HG02798 (cell line): ENCODE measurements around the gene NEUROD4.

Source experiments
- ATAC-seq: cut with Tn5 transposase; IDR thresholded peaks from one replicate; pipeline ENCODE4 v1.9.1; 2021; ENCODE audit warnings: mild to moderate bottlenecking; ENCODE audit not compliant: unreplicated experiment, poor library complexity

Gene NEUROD4

GRCh38 chr12:54996205-54996604 is 23.6 kb upstream of the NEUROD4 start:
- ATAC-seq = no peak

- ATAC-seq = no peak
These were observed 21.7 kb upstream of the NEUROD4 start for GRCh38 chr12:54997929-54998522.

- no peak for ATAC-seq
These were observed 20.7 kb upstream of the NEUROD4 start for GRCh38 chr12:54998958-54999510.

GRCh38 chr12:55001198-55001868 is 18.4 kb upstream of the NEUROD4 start:
- no peak for ATAC-seq

GRCh38 chr12:55002355-55002754 is 17.4 kb upstream of the NEUROD4 start:
- no peak for ATAC-seq

DNA sequence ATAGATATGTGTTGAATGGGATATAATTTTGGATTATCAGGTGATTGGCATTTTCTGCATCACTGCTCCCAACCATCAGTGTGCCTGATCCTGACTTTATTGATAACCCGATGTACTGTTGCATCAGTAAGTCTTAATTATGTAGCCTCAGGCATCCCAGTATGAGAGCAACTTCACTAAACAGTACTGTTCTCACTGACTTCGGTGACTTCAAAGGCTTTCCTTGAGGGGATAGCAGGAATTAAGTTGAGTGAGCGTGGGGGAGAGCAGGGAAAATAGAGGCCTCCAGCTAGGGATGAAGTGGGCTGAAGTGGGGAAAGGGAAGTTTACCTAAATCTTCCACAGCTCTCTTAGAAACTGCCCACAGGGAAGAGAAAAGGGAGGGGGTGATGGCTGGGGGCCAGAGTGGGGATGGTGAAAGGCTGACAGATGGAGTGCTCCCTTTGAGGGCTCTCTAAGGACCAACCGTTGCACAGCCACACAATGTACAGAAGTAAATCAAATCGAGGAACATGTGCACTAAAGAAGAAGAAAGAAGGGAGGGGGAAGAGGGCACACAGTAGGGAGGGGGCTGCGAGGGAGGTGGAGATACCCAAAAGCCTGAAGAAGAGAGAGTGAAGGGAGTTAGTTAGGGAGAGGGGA is 10.7 kb upstream of the NEUROD4 start:
- no peak for ATAC-seq

GRCh38 chr12:55017416-55017925 is 2.3 kb upstream of the NEUROD4 start:
- no peak for ATAC-seq

DNA sequence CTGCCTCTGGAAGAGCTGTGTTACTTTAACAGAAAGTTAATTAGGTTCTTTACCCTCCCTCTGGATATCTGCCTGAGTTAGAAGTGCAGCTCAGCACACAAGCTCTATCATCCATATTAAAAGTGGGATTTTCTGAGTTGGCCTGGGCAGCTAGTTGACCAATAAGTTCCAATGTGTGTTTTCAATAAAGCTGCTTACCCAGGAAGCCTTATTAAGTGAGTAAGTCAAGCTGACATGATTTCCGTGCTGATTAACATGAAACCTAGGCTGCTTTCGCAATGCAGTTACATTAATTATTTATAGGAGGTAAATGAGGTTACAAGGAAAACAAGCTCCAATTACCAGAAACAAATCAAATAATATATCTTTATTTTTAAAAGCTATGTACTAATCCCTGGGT is 4.8 kb downstream of the NEUROD4 start:
- ATAC-seq = no peak

- ATAC-seq = no peak
These were observed 5.7 kb downstream of the NEUROD4 start for GRCh38 chr12:55025508-55025907.

- ATAC-seq = no peak
These were observed 14.4 kb downstream of the NEUROD4 start for GRCh38 chr12:55034218-55034617.

DNA sequence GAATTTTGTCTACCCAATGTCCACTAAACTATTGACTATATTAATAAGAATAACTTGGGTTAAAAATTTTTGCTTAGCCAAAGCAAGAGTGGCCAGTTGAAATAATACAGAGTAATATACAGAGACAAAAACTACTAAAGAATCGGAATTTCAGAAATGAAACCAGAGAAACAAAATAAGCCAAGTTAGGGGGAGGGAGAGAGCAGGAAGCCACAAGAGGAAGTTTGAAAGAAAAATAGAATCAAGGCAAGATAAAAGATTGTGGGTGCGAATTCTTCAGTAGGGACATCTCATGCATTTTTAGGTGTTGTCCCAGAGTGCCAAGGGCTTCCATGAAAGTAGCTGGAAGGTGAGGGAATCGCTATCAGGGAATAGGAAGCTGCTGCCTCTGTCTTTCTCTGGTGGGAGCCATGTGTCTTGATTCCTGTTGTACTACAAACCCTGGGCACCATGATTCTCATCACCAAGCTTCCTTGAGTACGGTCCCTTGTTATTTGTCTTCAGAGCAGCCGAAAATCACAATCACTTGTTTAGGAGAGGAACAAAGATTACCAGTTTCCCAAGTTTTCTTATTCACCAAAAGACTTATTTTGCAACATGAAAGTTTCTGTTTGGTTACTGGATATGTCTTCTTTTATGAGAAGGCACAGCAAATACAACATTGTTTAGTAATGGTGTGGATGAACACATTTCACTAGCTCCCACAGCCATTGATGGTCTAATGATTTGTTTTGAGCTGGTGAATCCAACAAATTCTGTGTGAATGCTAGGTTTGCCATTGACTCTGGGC is 16.7 kb downstream of the NEUROD4 start:
- no peak for ATAC-seq

- no peak for ATAC-seq
These were observed 17.7 kb downstream of the NEUROD4 start for GRCh38 chr12:55037351-55037987.

- ATAC-seq = no peak
These were observed 19.9 kb downstream of the NEUROD4 start for GRCh38 chr12:55039395-55040354.

DNA sequence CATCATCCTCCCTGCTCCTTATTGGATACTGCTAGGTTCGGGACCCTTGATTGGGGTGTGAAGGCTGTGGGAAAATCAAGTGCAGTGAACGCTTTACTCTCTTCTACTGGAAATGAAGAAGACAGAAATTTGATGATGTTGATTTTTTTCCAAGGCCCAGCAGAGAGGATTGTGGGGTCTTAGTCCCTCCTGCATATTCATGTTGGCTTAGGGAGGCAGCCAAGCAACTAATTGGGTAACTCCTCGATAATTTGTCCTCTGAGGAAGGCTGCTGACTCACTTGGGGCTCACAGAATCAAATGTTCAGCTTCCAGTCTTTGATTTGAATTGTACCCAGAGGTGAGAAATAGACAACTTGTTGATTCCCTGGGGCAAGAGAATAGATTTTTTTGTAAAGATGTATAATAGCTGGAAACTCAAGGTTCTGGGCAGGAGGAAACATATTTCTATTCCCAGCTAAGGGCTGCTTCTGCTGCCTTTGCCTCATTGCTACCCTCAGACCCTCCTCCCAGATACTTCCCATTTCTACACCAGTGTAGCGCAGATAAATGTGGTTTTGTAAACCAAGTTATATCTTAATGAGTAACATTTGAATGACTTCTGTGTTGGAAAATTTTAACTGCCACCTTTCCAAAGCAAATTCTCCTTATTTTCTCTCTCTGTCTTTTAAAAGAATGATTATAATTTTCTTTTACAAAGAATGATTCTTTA is 21.7 kb downstream of the NEUROD4 start:
- ATAC-seq = no peak

DNA sequence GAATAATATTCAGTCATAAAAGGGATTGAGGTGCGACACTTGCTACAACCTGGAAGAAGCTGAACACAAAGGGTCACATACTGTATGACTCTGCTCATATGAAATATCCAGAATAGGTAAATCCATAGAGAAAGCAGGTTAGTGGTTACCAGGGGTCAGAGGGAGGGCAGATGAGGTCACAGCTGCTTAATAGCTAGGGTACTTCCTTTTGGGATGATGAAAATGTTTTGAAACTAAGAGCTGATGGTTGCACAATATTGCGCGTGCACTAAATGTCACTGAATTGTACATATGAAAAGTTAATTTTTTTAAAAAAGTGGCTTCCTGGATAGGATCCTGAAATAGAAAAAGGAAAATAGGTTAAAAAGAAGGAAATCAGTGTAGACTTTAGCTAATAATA is 23.8 kb downstream of the NEUROD4 start:
- ATAC-seq = no peak

DNA sequence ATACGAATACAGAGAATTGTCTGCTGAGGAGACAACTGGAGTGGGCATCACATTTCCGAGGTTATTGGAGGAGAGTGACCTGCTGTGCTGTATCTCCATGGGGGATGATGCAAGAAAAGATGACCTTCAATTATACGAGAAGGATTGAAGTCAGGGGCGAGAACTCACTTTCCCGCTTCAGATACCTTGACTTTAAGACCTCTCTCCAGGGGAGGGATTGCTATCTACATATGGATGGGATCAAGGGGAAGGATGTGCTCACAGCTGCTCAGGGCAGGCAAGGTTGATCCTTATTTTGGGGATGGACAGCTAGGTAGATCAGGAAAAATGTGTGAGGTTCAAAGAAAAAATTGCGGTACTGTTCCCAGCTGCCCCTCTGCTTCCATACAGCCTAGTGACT is 24.4 kb downstream of the NEUROD4 start:
- ATAC-seq = no peak

- no peak for ATAC-seq
These were observed 29.9 kb downstream of the NEUROD4 start for GRCh38 chr12:55049676-55050075.

- ATAC-seq = no peak
These were observed 31.6 kb downstream of the NEUROD4 start for GRCh38 chr12:55051197-55051947.
